SK-N-SH (cell line): Measurements from ENCODE around the gene RAC2.

Experiments
- CTCF ChIP-seq: fragments of 200-600 bp; sonication (generic); IDR thresholded peaks from 2 replicates; pipeline ENCODE4 v1.6.1; 2017; ENCODE audit warnings: antibody characterized with exemption, mild to moderate bottlenecking, moderate library complexity
- RAD21 ChIP-seq: IDR thresholded peaks from 2 replicates; pipeline ENCODE4 v1.6.1; 2012; ENCODE audit warnings: mild to moderate bottlenecking, low read length
- RCOR1 ChIP-seq: fragments of 150-350 bp; IDR thresholded peaks from 2 replicates; pipeline ENCODE4 v1.6.1; 2017; ENCODE audit warnings: antibody characterized with exemption, low read length
- SIN3A ChIP-seq: IDR thresholded peaks from 2 replicates; pipeline ENCODE4 v1.6.1; 2012; ENCODE audit warnings: low read depth, mild to moderate bottlenecking, low read length, moderate library complexity, borderline replicate concordance

GRCh38 chr22:37184816-37185541, 59.1 kb downstream of the RAC2 start:
- no peak for TF ChIP-seq SIN3A
- TF ChIP-seq RAD21 = no peak
- TF ChIP-seq CTCF = no peak
- TF ChIP-seq RCOR1 = no peak
